ENCODE results near the gene CFAP57. TPM values are rescaled to one million over a fixed set of nuclear protein-coding genes. Genes with fewer than 3 reads are reported as not detected.
A peak's percentile ranks its signal among the peaks of the same experiment; 100 is the strongest.

The CFAP57 gene
- total RNA-seq, result not detected

GRCh38 chr1:43171876-43172526 lies at the start of gene CFAP57, which contains the start of gene EBNA1BP2:
TSS of gene CFAP57 (plus strand) at chr1:43172330. CDS start at chr1:43172754, 424 bp downstream.
TSS of gene EBNA1BP2 (minus strand) at chr1:43172290. CDS start at chr1:43172118, 172 bp downstream.
- Histone ChIP-seq H3K27ac (peak within 1 kb of the TSS; percentile 39 to 80 (median 61)), H3K36me3 (peaks cover 0 to 20% (median 4%) of the 10 kb centered on the region in 4 donors), H3K9me3 (no peaks in the 10 kb centered on the region), H3K4me1 (peaks cover 0 to 12% (median 9%) of the 10 kb centered on the region in 4 donors), H3K4me3 (peak within 1 kb of the TSS; percentile 64 to 81 (median 72)), H3K27me3 (peaks cover 15% of the 10 kb centered on the region)
- in situ Hi-C loops (cut with MboI; ENCODE audit: low pct_ligation_motif_present in 1 of 4, low pct_unique_long_range_greater_than_20kb in 1 of 4, low sequenced_read_pairs in 3 of 4) (no loop called here), intact Hi-C loops (cut with DNase I; ENCODE audit: low total_unique reads) (no loop called here)
- DNase-seq, result peak; percentile 93
- TF ChIP-seq POLR2A (IDR thresholded peaks at IDR 0.05) (peak; percentile 26), EP300 (IDR thresholded peaks at IDR 0.05; ENCODE audit: low read depth) (no peak), POLR2AphosphoS5 (IDR thresholded peaks at IDR 0.05) (peak; percentile 37 to 57 (median 43)), CTCF (IDR thresholded peaks at IDR 0.05) (no peak)
- 1 to 8% methylated on average over 5 to 32 of the region's 45 CpGs for WGBS, 2 donors (ENCODE audit: low coverage in 1 of 2)

GRCh38 chr1:43123031-43123430 lies 49.1 kb upstream of the CFAP57 start:
- Histone ChIP-seq H3K9me3 (no peaks in the 10 kb centered on the region), H3K36me3 (no peaks in the 10 kb centered on the region), H3K4me3 (no peak overlapping the region), H3K27me3 (peaks cover 20% of the 10 kb centered on the region), H3K27ac (no peak overlapping the region), H3K4me1 (no peaks in the 10 kb centered on the region)
- WGBS, 2 donors (ENCODE audit: low coverage in 1 of 2), result 78% methylated on average over 1 of the region's 1 CpG; no CpG with 5 or more reads in 1 of the 2 donors
- TF ChIP-seq EP300 (IDR thresholded peaks at IDR 0.05; ENCODE audit: low read depth) (no peak), POLR2AphosphoS5 (IDR thresholded peaks at IDR 0.05) (no peak), POLR2A (IDR thresholded peaks at IDR 0.05) (no peak), CTCF (IDR thresholded peaks at IDR 0.05) (no peak)
- DNase-seq, result no peak
- in situ Hi-C loops (cut with MboI; ENCODE audit: low pct_ligation_motif_present in 1 of 4, low pct_unique_long_range_greater_than_20kb in 1 of 4, low sequenced_read_pairs in 3 of 4) (no loop called here), intact Hi-C loops (cut with DNase I; ENCODE audit: low total_unique reads) (no loop called here)

- in situ Hi-C loops (cut with MboI; ENCODE audit: low pct_ligation_motif_present in 1 of 4, low pct_unique_long_range_greater_than_20kb in 1 of 4, low sequenced_read_pairs in 3 of 4), result no loop called here
- Histone ChIP-seq H3K9me3 (no peaks in the 10 kb centered on the region), H3K27me3 (peaks cover 25% of the 10 kb centered on the region), H3K27ac (no peak overlapping the region), H3K36me3 (no peaks in the 10 kb centered on the region), H3K4me3 (no peak overlapping the region), H3K4me1 (no peaks in the 10 kb centered on the region)
- 82 to 87% methylated on average over 3 of the region's 3 CpGs for WGBS, 2 donors (ENCODE audit: low coverage in 1 of 2)
- intact Hi-C loops (cut with DNase I; ENCODE audit: low total_unique reads), result no loop called here
- TF ChIP-seq EP300 (IDR thresholded peaks at IDR 0.05; ENCODE audit: low read depth) (no peak), POLR2AphosphoS5 (IDR thresholded peaks at IDR 0.05) (no peak), POLR2A (IDR thresholded peaks at IDR 0.05) (no peak), CTCF (IDR thresholded peaks at IDR 0.05) (no peak)
- no peak for DNase-seq
These were observed 43.3 kb upstream of the CFAP57 start for GRCh38 chr1:43128816-43129215.

- H3K36me3 ChIP-seq, result no peaks in the 10 kb centered on the region
- DNase-seq, result no peak
These were observed 42.7 kb upstream of the CFAP57 start for GRCh38 chr1:43129426-43129825.

More at GRCh38 chr1:43129426-43129825, 42.7 kb upstream of the CFAP57 start:
- Histone ChIP-seq H3K4me1 (no peaks in the 10 kb centered on the region), H3K4me3 (no peak overlapping the region), H3K27ac (no peak overlapping the region), H3K27me3 (peaks cover 30% of the 10 kb centered on the region), H3K9me3 (no peaks in the 10 kb centered on the region)
- WGBS, 2 donors (ENCODE audit: low coverage in 1 of 2), result 68 to 76% methylated on average over 3 to 5 of the region's 5 CpGs
- in situ Hi-C loops (cut with MboI; ENCODE audit: low pct_ligation_motif_present in 1 of 4, low pct_unique_long_range_greater_than_20kb in 1 of 4, low sequenced_read_pairs in 3 of 4), result no loop called here
- intact Hi-C loops (cut with DNase I; ENCODE audit: low total_unique reads), result no loop called here
- no peak for TF ChIP-seq POLR2A (IDR thresholded peaks at IDR 0.05)
- TF ChIP-seq CTCF (IDR thresholded peaks at IDR 0.05), result no peak
- no peak for TF ChIP-seq POLR2AphosphoS5 (IDR thresholded peaks at IDR 0.05)
- TF ChIP-seq EP300 (IDR thresholded peaks at IDR 0.05; ENCODE audit: low read depth), result no peak

Data from transverse colon (tissue), 4 donors.